ENCODE measurements around the gene SH3BP5L. TPM values are rescaled to one million over a fixed set of nuclear protein-coding genes. Genes with fewer than 3 reads are reported as not detected.

The SH3BP5L gene
- total and polyA plus RNA-seq, 2 of the 13 experiments (the other 11 are each of a cell fraction or from before 2014, with no cell fraction given): 10.3 to 14.9 TPM

DNA sequence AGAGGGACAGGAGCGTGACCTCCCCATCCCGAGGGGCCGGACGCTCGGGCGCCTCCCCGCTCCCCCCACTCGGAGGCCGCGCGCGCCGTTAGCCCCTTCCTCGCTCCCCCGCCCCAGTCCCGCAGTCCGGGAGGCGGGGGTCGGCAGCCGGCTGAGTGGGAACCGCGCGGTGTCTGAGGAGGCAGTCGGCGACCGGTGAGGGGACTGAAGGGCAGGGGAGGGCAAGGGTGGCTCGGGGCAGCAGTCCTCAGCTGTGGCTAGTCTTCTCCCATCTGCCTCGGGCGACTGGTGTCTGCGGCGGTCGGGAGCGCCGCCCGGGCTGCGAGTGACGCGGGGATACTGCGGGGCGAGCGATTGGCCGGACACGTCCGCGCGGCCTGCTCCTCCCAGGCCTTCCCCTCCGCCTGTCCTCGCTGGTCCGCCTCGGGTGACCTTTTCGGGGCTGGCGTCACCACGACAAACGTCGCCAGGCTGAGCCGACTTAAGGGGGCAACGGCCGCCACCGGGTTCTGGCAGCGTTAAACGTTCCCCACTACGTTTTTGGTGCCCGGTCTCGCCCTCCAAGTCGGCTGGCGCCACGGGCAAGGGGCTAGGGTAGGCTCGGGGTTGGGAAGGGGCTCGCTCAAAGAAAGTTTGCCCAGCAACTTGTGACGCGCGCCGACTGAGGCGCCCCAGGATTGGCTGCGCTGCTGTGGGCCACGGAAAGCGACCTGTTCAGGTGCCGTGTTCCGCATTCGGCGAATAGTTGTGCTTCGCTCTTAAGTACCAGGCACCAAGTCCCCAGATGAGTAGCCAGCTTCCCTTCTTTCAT is 12.8 kb upstream of the SH3BP5L start (continued):
- TF ChIP-seq, protein P1, sequence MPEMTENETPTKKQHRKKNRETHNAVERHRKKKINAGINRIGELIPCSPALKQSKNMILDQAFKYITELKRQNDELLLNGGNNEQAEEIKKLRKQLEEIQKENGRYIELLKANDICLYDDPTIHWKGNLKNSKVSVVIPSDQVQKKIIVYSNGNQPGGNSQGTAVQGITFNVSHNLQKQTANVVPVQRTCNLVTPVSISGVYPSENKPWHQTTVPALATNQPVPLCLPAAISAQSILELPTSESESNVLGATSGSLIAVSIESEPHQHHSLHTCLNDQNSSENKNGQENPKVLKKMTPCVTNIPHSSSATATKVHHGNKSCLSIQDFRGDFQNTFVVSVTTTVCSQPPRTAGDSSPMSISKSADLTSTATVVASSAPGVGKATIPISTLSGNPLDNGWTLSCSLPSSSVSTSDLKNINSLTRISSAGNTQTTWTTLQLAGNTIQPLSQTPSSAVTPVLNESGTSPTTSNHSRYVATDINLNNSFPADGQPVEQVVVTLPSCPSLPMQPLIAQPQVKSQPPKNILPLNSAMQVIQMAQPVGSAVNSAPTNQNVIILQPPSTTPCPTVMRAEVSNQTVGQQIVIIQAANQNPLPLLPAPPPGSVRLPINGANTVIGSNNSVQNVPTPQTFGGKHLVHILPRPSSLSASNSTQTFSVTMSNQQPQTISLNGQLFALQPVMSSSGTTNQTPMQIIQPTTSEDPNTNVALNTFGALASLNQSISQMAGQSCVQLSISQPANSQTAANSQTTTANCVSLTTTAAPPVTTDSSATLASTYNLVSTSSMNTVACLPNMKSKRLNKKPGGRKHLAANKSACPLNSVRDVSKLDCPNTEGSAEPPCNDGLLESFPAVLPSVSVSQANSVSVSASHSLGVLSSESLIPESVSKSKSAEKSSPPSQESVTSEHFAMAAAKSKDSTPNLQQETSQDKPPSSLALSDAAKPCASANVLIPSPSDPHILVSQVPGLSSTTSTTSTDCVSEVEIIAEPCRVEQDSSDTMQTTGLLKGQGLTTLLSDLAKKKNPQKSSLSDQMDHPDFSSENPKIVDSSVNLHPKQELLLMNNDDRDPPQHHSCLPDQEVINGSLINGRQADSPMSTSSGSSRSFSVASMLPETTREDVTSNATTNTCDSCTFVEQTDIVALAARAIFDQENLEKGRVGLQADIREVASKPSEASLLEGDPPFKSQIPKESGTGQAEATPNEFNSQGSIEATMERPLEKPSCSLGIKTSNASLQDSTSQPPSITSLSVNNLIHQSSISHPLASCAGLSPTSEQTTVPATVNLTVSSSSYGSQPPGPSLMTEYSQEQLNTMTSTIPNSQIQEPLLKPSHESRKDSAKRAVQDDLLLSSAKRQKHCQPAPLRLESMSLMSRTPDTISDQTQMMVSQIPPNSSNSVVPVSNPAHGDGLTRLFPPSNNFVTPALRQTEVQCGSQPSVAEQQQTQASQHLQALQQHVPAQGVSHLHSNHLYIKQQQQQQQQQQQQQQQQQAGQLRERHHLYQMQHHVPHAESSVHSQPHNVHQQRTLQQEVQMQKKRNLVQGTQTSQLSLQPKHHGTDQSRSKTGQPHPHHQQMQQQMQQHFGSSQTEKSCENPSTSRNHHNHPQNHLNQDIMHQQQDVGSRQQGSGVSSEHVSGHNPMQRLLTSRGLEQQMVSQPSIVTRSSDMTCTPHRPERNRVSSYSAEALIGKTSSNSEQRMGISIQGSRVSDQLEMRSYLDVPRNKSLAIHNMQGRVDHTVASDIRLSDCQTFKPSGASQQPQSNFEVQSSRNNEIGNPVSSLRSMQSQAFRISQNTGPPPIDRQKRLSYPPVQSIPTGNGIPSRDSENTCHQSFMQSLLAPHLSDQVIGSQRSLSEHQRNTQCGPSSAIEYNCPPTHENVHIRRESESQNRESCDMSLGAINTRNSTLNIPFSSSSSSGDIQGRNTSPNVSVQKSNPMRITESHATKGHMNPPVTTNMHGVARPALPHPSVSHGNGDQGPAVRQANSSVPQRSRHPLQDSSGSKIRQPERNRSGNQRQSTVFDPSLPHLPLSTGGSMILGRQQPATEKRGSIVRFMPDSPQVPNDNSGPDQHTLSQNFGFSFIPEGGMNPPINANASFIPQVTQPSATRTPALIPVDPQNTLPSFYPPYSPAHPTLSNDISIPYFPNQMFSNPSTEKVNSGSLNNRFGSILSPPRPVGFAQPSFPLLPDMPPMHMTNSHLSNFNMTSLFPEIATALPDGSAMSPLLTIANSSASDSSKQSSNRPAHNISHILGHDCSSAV (CRISPR knock-in tag; IDR thresholded peaks at IDR 0.05; ENCODE audit: borderline replicate concordance): no peak
- TF ChIP-seq MAF1 (CRISPR knock-in tag; IDR thresholded peaks at IDR 0.05; ENCODE audit: borderline replicate concordance) (peak; percentile 51; the same call in 1 of the 2 replicates), SRSF4 (IDR thresholded peaks at IDR 0.05; ENCODE audit: low read depth, low read length, poor library complexity, severe bottlenecking) (no peak), HNRNPL (IDR thresholded peaks at IDR 0.05; ENCODE audit: low read depth, low read length) (peak; percentile 95), NKX3-1 (CRISPR knock-in tag; IDR thresholded peaks at IDR 0.05) (peak; percentile 40), SPEN (CRISPR knock-in tag; IDR thresholded peaks at IDR 0.05; ENCODE audit: low read depth) (peak; percentile 56; the same call in 1 of the 2 replicates), TBX2 (CRISPR knock-in tag; IDR thresholded peaks at IDR 0.05; ENCODE audit: borderline replicate concordance) (peak; percentile 57; the same call in 1 of the 2 replicates), ZNF484 (CRISPR knock-in tag; IDR thresholded peaks at IDR 0.05; ENCODE audit: borderline replicate concordance, low read depth) (no peak)
- TF ChIP-seq, protein P2, sequence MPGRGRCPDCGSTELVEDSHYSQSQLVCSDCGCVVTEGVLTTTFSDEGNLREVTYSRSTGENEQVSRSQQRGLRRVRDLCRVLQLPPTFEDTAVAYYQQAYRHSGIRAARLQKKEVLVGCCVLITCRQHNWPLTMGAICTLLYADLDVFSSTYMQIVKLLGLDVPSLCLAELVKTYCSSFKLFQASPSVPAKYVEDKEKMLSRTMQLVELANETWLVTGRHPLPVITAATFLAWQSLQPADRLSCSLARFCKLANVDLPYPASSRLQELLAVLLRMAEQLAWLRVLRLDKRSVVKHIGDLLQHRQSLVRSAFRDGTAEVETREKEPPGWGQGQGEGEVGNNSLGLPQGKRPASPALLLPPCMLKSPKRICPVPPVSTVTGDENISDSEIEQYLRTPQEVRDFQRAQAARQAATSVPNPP (CRISPR knock-in tag; IDR thresholded peaks at IDR 0.05): peak; percentile 43; the same call in 1 of the 2 replicates
- TF ChIP-seq, protein P3, sequence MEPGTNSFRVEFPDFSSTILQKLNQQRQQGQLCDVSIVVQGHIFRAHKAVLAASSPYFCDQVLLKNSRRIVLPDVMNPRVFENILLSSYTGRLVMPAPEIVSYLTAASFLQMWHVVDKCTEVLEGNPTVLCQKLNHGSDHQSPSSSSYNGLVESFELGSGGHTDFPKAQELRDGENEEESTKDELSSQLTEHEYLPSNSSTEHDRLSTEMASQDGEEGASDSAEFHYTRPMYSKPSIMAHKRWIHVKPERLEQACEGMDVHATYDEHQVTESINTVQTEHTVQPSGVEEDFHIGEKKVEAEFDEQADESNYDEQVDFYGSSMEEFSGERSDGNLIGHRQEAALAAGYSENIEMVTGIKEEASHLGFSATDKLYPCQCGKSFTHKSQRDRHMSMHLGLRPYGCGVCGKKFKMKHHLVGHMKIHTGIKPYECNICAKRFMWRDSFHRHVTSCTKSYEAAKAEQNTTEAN (CRISPR knock-in tag; conservative IDR thresholded peaks at IDR 0.05): peak; percentile 32; the same call in 1 of the 2 replicates
- TF ChIP-seq, protein P4, sequence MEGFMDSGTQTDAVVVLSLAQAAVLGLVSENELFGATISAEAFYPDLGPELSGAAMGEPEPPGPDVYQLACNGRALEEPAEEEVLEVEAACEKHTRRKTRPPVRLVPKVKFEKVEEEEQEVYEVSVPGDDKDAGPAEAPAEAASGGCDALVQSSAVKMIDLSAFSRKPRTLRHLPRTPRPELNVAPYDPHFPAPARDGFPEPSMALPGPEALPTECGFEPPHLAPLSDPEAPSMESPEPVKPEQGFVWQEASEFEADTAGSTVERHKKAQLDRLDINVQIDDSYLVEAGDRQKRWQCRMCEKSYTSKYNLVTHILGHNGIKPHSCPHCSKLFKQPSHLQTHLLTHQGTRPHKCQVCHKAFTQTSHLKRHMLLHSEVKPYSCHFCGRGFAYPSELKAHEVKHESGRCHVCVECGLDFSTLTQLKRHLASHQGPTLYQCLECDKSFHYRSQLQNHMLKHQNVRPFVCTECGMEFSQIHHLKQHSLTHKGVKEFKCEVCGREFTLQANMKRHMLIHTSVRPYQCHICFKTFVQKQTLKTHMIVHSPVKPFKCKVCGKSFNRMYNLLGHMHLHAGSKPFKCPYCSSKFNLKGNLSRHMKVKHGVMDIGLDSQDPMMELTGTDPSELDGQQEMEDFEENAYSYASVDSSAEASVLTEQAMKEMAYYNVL (CRISPR knock-in tag; IDR thresholded peaks at IDR 0.05; ENCODE audit: borderline replicate concordance): peak; percentile 26; the same call in 1 of the 2 replicates
- TF ChIP-seq, protein P5, sequence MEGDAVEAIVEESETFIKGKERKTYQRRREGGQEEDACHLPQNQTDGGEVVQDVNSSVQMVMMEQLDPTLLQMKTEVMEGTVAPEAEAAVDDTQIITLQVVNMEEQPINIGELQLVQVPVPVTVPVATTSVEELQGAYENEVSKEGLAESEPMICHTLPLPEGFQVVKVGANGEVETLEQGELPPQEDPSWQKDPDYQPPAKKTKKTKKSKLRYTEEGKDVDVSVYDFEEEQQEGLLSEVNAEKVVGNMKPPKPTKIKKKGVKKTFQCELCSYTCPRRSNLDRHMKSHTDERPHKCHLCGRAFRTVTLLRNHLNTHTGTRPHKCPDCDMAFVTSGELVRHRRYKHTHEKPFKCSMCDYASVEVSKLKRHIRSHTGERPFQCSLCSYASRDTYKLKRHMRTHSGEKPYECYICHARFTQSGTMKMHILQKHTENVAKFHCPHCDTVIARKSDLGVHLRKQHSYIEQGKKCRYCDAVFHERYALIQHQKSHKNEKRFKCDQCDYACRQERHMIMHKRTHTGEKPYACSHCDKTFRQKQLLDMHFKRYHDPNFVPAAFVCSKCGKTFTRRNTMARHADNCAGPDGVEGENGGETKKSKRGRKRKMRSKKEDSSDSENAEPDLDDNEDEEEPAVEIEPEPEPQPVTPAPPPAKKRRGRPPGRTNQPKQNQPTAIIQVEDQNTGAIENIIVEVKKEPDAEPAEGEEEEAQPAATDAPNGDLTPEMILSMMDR (CRISPR knock-in tag; IDR thresholded peaks at IDR 0.05): no peak; the same call in 1 of the 2 replicates
